GM18861 (cell line): ENCODE measurements around the gene GSS.

ENCODE experiments used
- ATAC-seq: cut with Tn5 transposase; IDR thresholded peaks from one replicate; pipeline ENCODE4 v1.9.1; 2021; ENCODE audit not compliant: unreplicated experiment

Gene GSS

GRCh38 chr20:34993941-34994508, 38.4 kb upstream of the GSS start:
- no peak for ATAC-seq

- no peak for ATAC-seq
Observed at GRCh38 chr20:34992751-34993417, 37.3 kb upstream of the GSS start.

- ATAC-seq = no peak
Observed at GRCh38 chr20:34990661-34991214, 35.1 kb upstream of the GSS start.

- ATAC-seq = no peak
Observed at GRCh38 chr20:34990231-34990630, 34.6 kb upstream of the GSS start.

GRCh38 chr20:34989670-34990069, 34.1 kb upstream of the GSS start:
- no peak for ATAC-seq

- no peak for ATAC-seq
Observed at GRCh38 chr20:34989118-34989517, 33.5 kb upstream of the GSS start.

- no peak for ATAC-seq
Observed at GRCh38 chr20:34988191-34988540, 32.6 kb upstream of the GSS start.

GRCh38 chr20:34987288-34988190, 31.9 kb upstream of the GSS start:
- no peak for ATAC-seq

GRCh38 chr20:34986311-34987287, 31.0 kb upstream of the GSS start:
- ATAC-seq = no peak

GRCh38 chr20:34985461-34986310, 30.1 kb upstream of the GSS start:
- ATAC-seq = no peak

- no peak for ATAC-seq
Observed at GRCh38 chr20:34984756-34985261, 29.2 kb upstream of the GSS start.

GRCh38 chr20:34983995-34984735, 28.6 kb upstream of the GSS start:
- no peak for ATAC-seq

- ATAC-seq = no peak
Observed at GRCh38 chr20:34983089-34983820, 27.6 kb upstream of the GSS start.

- ATAC-seq = no peak
Observed at GRCh38 chr20:34982270-34983088, 26.9 kb upstream of the GSS start.

GRCh38 chr20:34980543-34981233, 25.1 kb upstream of the GSS start:
- no peak for ATAC-seq

GRCh38 chr20:34979366-34980153, 24.0 kb upstream of the GSS start:
- no peak for ATAC-seq
